ENCODE measurements around the gene OPRD1.
A peak's percentile ranks its signal among the peaks of the same experiment; 100 is the strongest.
"Not testable (repeated sequence)": the region's sequence is repeated elsewhere in the genome, so short reads cannot be mapped to it uniquely, and the experiment has no call there.

The OPRD1 gene

GRCh38 chr1:28803051-28803450, 8.9 kb upstream of the OPRD1 start:
- DNase-seq = no peak

GRCh38 chr1:28803662-28804061, 8.3 kb upstream of the OPRD1 start:
- DNase-seq = no peak

- DNase-seq = no peak
These were observed 7.9 kb upstream of the OPRD1 start for GRCh38 chr1:28804071-28804470.

GRCh38 chr1:28807046-28807445, 4.9 kb upstream of the OPRD1 start:
- no peak for DNase-seq

- no peak for DNase-seq
These were observed 4.0 kb upstream of the OPRD1 start for GRCh38 chr1:28807986-28808385.

GRCh38 chr1:28811369-28811765, 603 bp upstream of the OPRD1 start:
- DNase-seq = no peak

GRCh38 chr1:28812669-28813468, 899 bp downstream of the OPRD1 start:
- DNase-seq = peak; percentile 45

GRCh38 chr1:28813931-28814465, 2.0 kb downstream of the OPRD1 start:
- no peak for DNase-seq

- DNase-seq = no peak
These were observed 3.7 kb downstream of the OPRD1 start for GRCh38 chr1:28815533-28816185.

GRCh38 chr1:28817133-28817532, 5.2 kb downstream of the OPRD1 start:
- DNase-seq = no peak

GRCh38 chr1:28819020-28819419, 7.0 kb downstream of the OPRD1 start:
- DNase-seq = no peak

GRCh38 chr1:28822799-28823198, 10.8 kb downstream of the OPRD1 start:
- no peak for DNase-seq

GRCh38 chr1:28824061-28824460, 12.1 kb downstream of the OPRD1 start:
- not testable (repeated sequence) for DNase-seq

- DNase-seq = not testable (repeated sequence)
These were observed 16.4 kb downstream of the OPRD1 start for GRCh38 chr1:28828227-28828858.

GRCh38 chr1:28830814-28831213, 18.8 kb downstream of the OPRD1 start:
- DNase-seq = no peak

GRCh38 chr1:28832966-28833365, 21.0 kb downstream of the OPRD1 start:
- no peak for DNase-seq

- no peak for DNase-seq
These were observed 21.4 kb downstream of the OPRD1 start for GRCh38 chr1:28833381-28833780.

GRCh38 chr1:28835237-28835650, 23.3 kb downstream of the OPRD1 start:
- DNase-seq = peak; percentile 86

GRCh38 chr1:28836421-28836956, 24.5 kb downstream of the OPRD1 start:
- DNase-seq = no peak

GRCh38 chr1:28840928-28841544, 29.1 kb downstream of the OPRD1 start:
- no peak for DNase-seq

- no peak for DNase-seq
These were observed 34.0 kb downstream of the OPRD1 start for GRCh38 chr1:28845786-28846543.

- DNase-seq = not testable (repeated sequence)
These were observed 35.2 kb downstream of the OPRD1 start for GRCh38 chr1:28847207-28847606.

Data from NCI-H2029 treated with DMSO at 0.1 percent for 48 hours (cell line).